ENCODE results near the gene ZDHHC8.

Gene ZDHHC8

GRCh38 chr22:20130319-20130718, 1.3 kb upstream of the ZDHHC8 start:
- no peak for DNase-seq

- DNase-seq = no peak
Observed at GRCh38 chr22:20130731-20131596, 640 bp upstream of the ZDHHC8 start.

- DNase-seq = no peak
Observed at GRCh38 chr22:20131859-20132685, 468 bp downstream of the ZDHHC8 start.

GRCh38 chr22:20132686-20133246, 1.2 kb downstream of the ZDHHC8 start:
- DNase-seq = no peak

GRCh38 chr22:20133930-20134549, 2.4 kb downstream of the ZDHHC8 start:
- DNase-seq = no peak

- DNase-seq = no peak
Observed at GRCh38 chr22:20135265-20135664, 3.7 kb downstream of the ZDHHC8 start.

GRCh38 chr22:20135806-20136602, 4.4 kb downstream of the ZDHHC8 start:
- DNase-seq = no peak

- DNase-seq = no peak
Observed at GRCh38 chr22:20136603-20136873, 4.9 kb downstream of the ZDHHC8 start.

- no peak for DNase-seq
Observed at GRCh38 chr22:20137113-20137512, 5.5 kb downstream of the ZDHHC8 start.

GRCh38 chr22:20137671-20138416, 6.2 kb downstream of the ZDHHC8 start:
- DNase-seq = no peak

- no peak for DNase-seq
Observed at GRCh38 chr22:20138417-20138738, 6.8 kb downstream of the ZDHHC8 start.

- DNase-seq = no peak
Observed at GRCh38 chr22:20138868-20139267, 7.3 kb downstream of the ZDHHC8 start.

- no peak for DNase-seq
Observed at GRCh38 chr22:20139391-20140106, 7.9 kb downstream of the ZDHHC8 start.

- DNase-seq = no peak
Observed at GRCh38 chr22:20140107-20140445, 8.5 kb downstream of the ZDHHC8 start.

- DNase-seq = no peak
Observed at GRCh38 chr22:20140521-20140964, 8.9 kb downstream of the ZDHHC8 start.

- no peak for DNase-seq
Observed at GRCh38 chr22:20141186-20142077, 9.8 kb downstream of the ZDHHC8 start.

- DNase-seq = no peak
Observed at GRCh38 chr22:20142711-20143621, 11.4 kb downstream of the ZDHHC8 start.

GRCh38 chr22:20143883-20144665, 12.5 kb downstream of the ZDHHC8 start:
- DNase-seq = no peak
